ENCODE results near the gene CEP104.

Gene CEP104

DNA sequence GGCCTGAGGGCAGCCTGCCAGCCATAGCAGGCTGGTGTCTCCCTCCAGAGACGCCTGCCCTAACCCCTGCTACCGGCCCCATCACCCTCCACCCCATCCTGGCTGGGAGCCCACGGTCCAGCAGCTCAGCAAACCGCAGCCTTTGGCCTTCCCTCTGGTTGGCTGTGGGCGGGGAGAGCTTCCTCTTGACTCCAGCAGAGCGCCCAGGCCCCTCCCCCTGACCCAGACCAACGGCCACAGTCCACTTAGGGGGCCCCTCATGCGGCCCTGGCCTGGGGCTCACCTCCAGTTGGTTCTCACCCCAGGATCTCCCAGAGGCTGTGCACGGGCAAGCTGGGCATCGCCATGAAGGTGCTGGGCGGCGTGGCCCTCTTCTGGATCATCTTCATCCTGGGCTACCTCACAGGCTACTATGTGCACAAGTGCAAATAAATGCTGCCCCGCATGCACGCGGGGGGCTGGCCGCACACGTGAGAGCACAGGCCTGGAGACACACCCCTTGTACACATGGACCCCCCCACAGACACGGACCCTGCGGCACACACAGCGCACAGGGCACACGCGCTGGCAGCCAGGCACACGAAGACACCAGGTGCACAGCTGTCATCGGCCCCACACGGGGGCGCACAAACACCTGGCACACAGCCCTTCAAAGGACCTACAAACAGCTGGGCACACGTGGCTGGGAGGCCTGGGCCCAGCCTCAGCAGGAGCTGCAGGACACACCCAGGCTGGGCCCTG lies 81.4 kb downstream of the CEP104 start:
- DNase-seq = no peak

DNA sequence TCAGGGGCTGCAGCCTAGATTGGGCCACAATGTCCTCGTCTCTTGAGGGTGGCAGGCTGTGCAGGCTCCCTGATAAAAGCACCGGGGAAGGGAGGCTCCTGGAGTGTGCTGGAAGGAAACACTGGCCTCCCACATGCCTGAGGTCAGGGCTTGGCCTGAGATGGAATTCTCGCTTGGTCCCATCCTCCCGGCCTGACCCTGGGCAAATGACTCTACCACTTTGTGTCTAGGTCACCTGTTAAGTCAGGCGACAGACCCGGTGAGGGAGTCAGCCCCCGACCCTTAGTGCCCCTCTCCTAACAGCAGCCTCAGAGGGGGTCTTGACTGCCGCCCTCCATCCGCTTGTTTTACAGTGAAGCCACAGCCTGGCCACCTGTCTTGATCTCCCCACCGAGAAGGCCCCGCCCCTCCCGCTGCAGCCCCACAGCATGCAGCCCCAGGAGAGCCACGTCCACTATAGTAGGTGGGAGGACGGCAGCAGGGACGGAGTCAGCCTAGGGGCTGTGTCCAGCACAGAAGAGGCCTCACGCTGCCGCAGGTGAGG lies 82.0 kb downstream of the CEP104 start:
- no peak for DNase-seq

DNA sequence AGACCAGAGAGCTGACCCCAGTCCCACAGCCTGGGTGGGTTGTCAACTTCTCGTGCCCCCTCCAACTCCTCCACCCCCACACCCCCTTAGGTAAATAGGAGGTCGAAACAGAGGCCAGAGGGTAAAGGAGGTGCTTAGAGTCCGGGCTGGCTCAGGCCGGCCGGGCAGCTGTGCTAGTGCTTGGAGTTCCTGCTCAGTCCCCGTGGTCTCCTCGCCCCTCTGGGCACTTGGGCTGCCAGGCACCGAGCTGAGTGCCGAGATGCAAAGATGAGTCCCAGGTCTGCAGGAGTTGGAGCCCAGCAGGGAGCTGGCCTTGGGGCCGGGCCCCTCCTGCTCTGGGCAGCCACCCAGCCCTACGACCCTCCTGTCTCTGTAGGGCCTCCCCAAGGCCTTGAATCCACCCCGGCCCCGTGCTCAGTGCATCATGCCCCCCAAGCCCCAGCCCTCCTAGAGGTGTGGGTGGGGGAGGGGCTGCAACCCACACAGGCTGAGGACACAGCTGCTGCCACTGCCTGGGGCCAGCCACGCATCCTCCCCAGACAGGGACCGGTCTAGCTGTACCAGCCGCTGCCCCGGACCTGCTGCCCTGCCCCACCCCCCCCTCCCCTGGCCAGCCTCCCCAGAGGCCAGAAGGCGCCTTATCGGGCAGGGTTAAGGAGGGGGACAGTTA lies 82.6 kb downstream of the CEP104 start:
- DNase-seq = no peak

DNA sequence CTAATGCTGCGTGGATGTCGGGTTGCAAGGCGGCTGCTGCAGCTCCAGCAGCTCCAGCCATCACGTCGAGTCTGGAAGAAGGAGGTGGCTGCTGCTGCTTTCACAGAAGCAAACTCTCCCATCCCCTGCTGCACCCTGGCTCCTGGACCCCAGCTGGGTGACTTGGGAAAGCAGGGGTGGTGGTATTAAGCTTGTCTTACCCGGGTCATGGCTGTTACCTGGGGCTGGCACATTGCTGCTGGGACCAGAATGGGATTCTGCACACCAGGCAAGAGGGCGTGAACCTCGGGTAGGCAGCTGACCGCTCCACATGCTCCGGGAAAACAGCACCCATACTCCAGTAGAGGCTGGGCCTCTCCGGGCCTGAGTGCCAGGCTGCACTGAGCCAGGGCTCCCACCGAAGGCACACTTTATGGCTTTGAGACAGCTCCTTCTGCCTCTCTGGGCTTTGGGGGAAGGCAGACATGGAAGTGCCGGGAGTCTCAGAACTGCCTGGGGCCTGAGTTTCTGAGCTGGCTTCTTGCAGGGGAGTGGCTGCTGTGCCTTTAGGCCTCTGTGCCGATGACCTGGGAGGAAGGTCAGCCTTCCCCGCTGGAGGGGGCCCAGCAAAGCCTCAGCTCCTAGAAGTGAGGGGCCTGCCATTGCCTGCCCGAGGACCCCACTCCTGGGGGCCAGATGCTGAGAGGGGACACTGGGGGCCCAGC lies 83.3 kb downstream of the CEP104 start:
- DNase-seq = no peak

DNA sequence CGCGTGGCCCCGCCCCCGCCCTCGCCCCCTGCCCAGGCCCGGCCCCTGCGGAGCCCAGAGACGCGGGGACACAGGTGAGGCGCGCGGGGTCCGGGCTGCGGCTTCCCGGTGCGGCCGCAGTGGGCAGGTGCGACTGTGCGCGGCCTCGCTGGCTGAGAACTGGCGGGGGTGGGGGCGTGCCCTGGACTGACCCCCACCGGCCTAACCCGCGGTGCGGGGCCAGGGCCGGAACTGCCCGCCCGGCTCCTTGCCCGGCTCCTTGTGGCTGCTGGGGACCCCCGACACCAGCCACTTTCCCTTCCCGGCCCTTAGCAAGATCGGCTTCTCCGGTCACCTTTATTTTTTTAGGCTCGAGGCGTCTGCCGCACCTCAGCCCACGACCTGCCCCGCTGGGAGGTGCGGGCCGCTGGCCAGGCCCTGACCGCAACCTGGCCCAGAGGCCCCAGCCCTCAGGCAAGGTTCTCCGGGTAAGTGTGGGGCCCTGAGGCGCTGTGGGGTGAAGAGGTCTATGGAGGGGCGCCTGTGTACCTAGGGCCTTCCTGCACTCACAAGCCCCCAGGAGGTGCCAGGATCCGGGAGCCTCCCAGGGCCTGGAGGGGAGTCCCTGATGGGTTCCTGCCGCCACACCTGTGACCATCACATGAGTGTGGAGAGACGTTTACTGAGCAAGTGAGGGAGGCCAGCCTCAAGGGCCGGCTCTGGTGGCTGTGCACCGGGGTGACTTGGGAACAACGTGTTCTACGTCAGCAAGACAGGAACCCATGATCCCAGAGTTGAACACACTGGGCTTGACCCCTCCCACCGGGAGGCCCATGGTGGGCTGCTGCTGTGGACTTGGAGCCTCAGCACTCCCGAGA lies 84.1 kb downstream of the CEP104 start, which contains the start of gene SMIM1:
TSS of gene SMIM1 (plus strand) at position 35 of the 857 bp plus-strand sequence. CDS start 2,625 bp downstream, outside the sequence.
- DNase-seq = no peak

DNA sequence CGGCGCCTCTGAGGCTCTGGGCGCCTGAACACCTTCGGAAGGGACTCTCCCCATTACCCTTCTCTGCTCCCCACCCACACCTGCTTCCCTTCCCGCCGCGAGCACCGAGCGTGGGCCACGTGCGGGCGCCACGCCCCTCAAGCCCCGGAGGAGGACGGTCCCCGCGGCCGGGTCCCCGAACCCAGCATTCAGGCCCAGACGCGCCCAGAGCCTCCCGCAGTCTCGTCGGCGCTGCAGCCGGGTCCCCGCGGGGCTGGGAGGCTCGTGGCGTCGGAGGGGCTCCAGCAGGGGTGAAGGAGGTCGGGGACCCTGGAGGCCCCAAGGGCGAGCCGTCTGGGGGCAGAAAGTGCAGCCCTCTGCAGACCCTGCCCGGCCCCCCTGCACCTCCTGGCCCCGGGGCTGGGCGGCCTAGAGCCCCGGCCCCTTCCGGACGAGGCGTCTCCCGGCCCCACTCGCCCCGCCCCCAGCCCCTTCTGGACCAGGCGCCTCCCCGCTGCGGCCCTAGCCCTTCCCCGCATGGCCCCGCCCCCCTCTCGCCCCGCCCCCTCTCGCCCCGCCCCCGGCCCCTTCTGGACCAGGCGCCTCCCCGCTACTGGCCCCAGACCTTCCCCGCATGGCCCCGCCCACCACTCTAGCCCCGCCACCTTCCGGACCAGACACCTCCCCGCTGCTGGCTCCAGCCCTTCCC lies 84.8 kb downstream of the CEP104 start:
- no peak for DNase-seq

DNA sequence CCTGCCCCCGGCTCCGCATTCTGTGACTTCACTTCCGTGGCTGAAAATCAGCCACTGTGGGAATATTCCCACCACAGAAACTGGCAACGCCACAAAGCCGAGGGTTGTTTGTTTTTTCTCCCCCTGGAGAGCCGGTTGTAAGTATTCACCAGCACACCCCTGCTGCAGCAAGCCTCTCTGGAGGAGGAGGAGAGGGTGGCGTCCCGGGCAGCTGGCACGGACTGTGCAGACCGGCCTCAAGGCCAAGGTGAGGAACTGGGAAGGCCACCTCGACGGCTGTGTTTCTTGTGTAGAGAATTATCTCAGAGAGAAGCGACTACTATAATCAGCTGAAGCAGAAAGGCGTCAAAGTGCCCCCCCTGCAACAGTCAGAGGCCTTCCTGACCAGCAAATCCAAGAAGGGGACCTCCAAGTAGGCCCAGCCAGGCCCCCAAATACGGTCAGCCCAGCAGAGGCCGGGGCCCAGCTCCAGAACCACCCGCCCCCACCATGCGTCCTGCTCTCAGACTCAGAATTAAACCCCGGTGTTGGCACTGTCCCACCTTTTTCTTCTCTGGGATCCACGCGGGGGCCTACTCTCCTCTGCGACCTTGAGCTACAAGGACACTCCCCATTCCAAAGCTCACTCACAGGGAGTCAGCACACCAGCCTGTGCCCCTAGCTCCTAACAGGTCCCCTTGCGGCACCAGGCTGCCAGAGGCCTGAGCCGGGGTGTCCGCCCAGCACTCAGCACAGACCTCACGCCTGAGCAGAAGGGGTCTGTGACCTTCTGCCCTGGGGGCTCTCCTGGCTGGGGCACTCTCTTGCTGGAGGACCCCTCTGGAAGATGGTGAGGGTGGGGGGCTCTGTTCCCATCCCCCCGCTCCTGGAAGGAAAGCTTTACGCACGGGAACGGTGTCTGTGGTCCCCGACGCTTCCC lies 85.6 kb downstream of the CEP104 start:
- no peak for DNase-seq

DNA sequence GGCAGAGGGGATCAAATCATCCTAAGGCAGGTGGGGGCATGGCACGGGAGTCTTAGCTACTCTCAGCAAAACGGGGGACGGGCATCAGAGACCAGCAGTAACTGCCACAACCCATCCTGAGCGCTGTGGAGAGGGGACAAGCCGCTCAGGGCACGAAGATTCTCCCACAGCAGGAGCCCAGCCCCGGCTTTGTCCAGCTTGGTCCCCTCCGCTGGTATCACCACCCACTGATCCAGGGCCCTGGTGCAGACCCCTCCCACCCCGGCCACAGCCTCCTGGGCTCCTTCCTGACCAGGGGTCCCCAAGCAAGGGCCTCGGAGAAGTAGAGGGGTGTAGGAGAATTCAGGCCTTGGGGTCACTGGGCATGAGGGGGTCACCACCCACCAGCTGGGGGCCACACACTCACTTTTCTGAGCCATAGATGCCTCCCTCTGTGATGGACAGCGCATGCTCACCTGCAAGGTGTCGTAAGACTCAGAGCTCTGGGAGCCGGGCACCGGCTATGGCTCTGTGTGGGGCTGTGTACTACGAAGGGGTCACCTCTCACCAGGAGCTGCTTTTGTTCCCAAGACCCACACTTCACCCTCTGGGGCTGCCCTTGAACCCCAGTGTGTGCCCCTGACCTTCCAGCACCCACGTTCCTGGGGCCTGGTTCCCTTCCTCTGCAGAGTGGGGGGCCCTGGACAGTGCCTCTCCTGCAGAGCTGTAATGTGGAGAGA lies 86.8 kb downstream of the CEP104 start:
- DNase-seq = no peak

DNA sequence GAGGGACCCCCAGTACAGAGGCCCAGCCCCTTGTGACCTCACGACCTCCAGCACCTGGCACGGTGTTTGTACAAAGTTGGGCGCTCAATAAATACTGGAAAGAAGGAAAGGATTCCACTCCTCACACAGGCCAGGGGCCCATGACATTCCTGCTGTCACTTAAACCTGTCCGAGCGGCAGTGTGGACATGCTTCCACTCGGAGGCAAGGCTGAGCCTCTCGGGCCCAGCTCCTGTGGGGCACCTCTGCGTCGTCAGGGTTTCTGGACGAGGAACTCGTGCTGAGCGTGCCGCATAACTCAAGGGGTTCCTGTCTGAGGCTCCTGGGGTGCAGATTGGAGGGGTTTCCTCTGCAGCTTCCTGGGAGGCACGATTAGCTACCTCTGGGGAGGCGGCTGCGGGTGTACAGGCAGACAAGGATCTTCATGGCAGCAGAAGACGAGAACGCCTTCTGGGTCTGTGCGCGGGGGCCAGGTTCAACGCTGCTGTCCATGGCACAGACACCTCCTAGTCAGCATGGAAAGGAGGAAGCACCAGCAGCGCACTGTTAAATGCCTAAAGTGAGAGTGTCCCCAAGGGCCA lies 88.1 kb downstream of the CEP104 start:
- no peak for DNase-seq

DNA sequence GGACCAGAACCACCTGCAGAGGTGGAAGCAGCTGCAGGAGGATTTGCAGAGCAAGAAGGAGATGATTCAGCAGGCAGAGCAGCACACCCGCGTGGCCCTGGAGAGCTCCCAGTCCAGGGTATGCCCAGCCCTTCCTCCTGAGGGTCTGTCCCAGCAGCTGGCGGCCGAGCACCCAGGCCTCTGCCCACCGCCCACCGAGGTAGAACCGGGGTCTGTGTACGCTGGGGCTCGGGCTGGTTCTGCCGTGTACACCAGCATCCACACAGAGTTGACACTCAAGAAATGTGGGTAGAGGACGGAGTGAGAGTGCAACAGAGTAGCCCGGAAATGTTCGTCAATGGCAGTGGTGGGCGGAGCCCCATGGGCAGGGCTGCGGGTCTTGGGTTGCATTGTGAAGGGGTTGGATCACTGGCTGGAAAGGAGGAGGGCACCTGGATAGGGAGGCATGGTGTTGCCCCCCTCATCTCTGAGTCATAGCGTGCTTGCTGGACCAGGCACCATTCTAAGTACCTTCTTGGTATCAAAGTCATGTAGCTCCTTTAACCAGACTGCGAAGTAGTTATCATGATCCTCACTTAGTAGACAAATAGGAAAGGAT lies 89.6 kb downstream of the CEP104 start:
- DNase-seq = no peak

DNA sequence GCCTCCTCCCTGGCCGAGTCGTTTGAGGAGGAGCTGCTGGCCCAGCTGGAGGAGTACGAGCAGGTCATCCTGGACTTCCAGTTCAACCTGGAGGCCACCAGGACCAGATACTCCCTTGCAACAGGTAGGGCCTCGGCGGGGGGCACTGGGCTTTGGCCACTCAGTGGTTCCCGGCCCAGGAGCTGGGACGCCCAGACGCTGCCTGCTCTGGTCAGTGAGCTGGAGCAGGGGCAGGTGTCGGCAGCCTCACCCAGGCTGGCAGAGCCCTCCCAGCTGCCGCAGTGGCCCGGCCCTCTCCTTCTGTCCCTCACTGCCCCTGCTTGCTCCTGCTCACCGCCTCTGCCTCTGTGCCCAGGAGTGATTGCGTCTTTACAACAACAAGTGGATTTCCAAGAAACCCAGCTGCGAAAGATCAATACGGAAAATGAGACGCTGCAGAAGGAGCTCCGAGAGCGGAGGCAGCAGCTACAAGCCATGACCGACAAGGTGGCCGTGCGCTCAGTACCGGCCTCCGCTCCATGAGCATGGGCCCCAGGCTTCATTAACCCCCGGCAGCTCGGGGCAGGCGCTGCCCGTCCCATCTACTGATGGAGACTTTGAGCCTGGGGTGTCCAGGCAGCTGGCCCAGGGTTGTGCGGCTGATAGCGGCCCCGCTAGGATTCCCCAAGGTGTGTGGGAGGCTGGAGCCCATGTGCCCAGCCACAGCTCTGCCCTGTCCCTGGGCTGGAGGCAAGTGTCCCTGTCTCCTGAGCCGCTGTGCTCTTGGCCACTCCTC lies 93.5 kb downstream of the CEP104 start:
- DNase-seq = no peak

DNA sequence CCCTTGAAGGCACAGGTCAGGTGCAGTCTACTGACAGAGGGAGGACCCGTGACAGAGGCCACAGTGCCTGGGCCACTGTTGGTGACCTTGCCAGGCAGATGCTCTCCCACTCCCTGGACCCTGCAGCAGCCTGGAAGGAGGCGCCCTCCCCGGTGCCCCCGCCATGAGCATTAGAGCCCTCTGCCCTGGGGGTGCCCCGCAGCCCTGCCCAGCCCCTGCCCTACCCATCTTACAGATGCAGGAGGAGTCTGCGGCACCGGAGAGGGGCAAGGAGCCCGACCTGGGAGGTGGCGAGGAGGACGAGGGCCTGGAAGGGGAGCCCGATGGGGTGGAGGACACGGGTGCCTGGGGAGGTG lies 94.2 kb downstream of the CEP104 start:
- no peak for DNase-seq

DNA sequence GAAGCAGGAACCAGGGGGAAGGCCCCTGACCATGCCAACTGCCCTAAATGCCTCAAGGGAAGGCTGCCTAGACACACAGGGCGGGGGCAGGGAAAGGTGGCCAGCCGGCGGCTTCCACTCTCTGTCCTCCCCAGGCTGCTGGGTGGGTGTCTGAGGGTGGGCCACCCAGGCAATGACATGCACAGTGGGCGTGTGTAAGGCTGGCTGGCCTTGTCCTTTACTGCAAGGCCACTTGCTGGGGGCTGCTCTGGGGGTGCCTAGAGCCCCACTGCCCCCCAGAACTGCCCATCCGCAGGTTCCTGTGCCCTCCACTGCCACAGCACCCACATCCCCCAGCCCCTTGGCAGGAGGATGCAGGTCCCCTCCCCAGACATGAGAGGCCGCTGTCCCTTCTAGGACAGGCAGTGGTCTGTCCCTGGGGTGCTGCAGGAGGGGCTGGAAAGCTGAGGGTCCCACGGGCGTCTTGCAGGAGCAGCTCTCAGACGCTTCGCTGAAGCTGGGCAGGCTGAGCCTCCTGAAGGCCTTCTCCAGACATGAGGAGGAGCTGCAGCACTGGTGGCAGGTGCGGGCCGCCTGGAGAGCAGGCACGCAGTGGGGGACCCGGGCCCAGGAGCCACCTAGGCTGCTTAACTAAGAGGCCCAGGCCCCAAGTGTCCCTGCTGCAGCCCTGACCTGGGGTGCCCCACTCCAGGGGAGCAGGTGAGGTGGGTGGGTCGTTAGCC lies 94.7 kb downstream of the CEP104 start:
- DNase-seq = no peak
